Activated naive CD4-positive, alpha-beta T cell treated with anti-CD3 and anti-CD28 coated beads for 36 hours (primary cell): ENCODE measurements around the gene LRSAM1. TPM values are rescaled to one million over a fixed set of nuclear protein-coding genes. Genes with fewer than 3 reads are reported as not detected.

Experiments used
- CTCF ChIA-PET: fragments of 350-600 bp; sonication (Branson Sonifier 250); formaldehyde crosslinking; loops from one replicate; lab custom pipeline; 2021; ENCODE audit warnings: antibody characterized with exemption; lab: Charles Lee
- DNase-seq: peaks from one replicate; pipeline ENCODE4 v3.0.0-alpha.2; 2020
- H3K27ac Mint-ChIP-seq: one replicate; pipeline ENCODE4 v1.8.0; 2021; ENCODE audit warnings: mild to moderate bottlenecking, mixed read lengths
- H3K27me3 Mint-ChIP-seq: one replicate; pipeline ENCODE4 v1.8.0; 2021; ENCODE audit warnings: low read depth, mixed read lengths
- H3K36me3 Mint-ChIP-seq: one replicate; pipeline ENCODE4 v1.8.0; 2021; ENCODE audit warnings: low read depth, mixed read lengths
- H3K4me1 Mint-ChIP-seq: one replicate; pipeline ENCODE4 v1.8.0; 2021; ENCODE audit warnings: low read depth, mixed read lengths
- H3K4me3 Mint-ChIP-seq: one replicate; pipeline ENCODE4 v1.8.0; 2021; ENCODE audit warnings: mild to moderate bottlenecking, moderate library complexity, mixed read lengths
- H3K9me3 Mint-ChIP-seq: one replicate; pipeline ENCODE4 v1.8.0; 2021; ENCODE audit warnings: mixed read lengths
- intact Hi-C: fragments of 100-400 bp; cut with micrococcal nuclease; formaldehyde crosslinking; loops from one replicate; pipeline ENCODE4 v1.15.1; 2023
- total RNA-seq, 2 experiments: library from RNA; stranded (reverse); gene quantifications; one replicate each; pipeline ENCODE4 v1.2.3, GENCODE V29; 2021

The LRSAM1 gene
- total RNA-seq, 2 experiments from 2014 or later, result 8.8 to 9.9 TPM

- Mint-ChIP-seq H3K4me1 (no peaks in the 10 kb centered on the region), H3K36me3 (no peaks in the 10 kb centered on the region), H3K27ac (no peak overlapping the region), H3K27me3 (no peaks in the 10 kb centered on the region), H3K4me3 (no peak overlapping the region), H3K9me3 (no peaks in the 10 kb centered on the region)
- intact Hi-C loops, result loop anchor here (1.0 to 5.0 kb wide), 4 partner anchors 82 to 418 kb away; no protein-coding TSS in a partner anchor
- peak; percentile 88 for DNase-seq
- CTCF ChIA-PET, result interaction anchor here (0.6 to 4.1 kb wide), 18 partner anchors 12 to 366 kb away, joined by 3 to 34 read pairs (median 3); partner anchors contain the start of genes STXBP1 and TOR2A
Observed at GRCh38 chr9:127503947-127504886, 52.9 kb downstream of the LRSAM1 start.

- Mint-ChIP-seq H3K36me3 (no peaks in the 10 kb centered on the region), H3K27me3 (no peaks in the 10 kb centered on the region), H3K27ac (no peak overlapping the region), H3K9me3 (no peaks in the 10 kb centered on the region), H3K4me3 (no peak overlapping the region), H3K4me1 (no peaks in the 10 kb centered on the region)
- CTCF ChIA-PET, result interaction anchor here (1.0 to 4.1 kb wide), 7 partner anchors 11 to 365 kb away, joined by 3 to 34 read pairs (median 3); partner anchors contain the start of genes STXBP1 and TOR2A
- intact Hi-C loops, result loop anchor here (1.0 to 5.0 kb wide), 4 partner anchors 81 to 417 kb away; no protein-coding TSS in a partner anchor
- DNase-seq, result no peak
Observed at GRCh38 chr9:127504887-127505251, 53.6 kb downstream of the LRSAM1 start.

GRCh38 chr9:127505396-127506116, 54.2 kb downstream of the LRSAM1 start:
- no peaks in the 10 kb centered on the region for H3K36me3 Mint-ChIP-seq
- peak; percentile 37 for DNase-seq
- no peaks in the 10 kb centered on the region for H3K27me3 Mint-ChIP-seq
- no peaks in the 10 kb centered on the region for H3K4me1 Mint-ChIP-seq
- H3K4me3 Mint-ChIP-seq, result no peak overlapping the region
- CTCF ChIA-PET, result interaction anchor here (1.2 to 4.1 kb wide), 3 partner anchors 81 to 364 kb away, joined by 3 to 34 read pairs (median 8); partner anchors contain the start of gene TOR2A
- no peak overlapping the region for H3K27ac Mint-ChIP-seq
- no peaks in the 10 kb centered on the region for H3K9me3 Mint-ChIP-seq
- intact Hi-C loops, result no loop called here

- intact Hi-C loops, result no loop called here
- Mint-ChIP-seq H3K27me3 (no peaks in the 10 kb centered on the region), H3K9me3 (no peaks in the 10 kb centered on the region), H3K4me1 (no peaks in the 10 kb centered on the region), H3K4me3 (no peak overlapping the region), H3K36me3 (no peaks in the 10 kb centered on the region), H3K27ac (no peak overlapping the region)
- CTCF ChIA-PET, result interaction anchor here (4.1 kb wide), 1 partner anchor 81 kb away, joined by 34 read pairs; no protein-coding TSS in a partner anchor
- no peak for DNase-seq
Observed at GRCh38 chr9:127506117-127506813, 55.0 kb downstream of the LRSAM1 start.

- Mint-ChIP-seq H3K27ac (no peak overlapping the region), H3K36me3 (no peaks in the 10 kb centered on the region), H3K9me3 (no peaks in the 10 kb centered on the region), H3K4me1 (no peaks in the 10 kb centered on the region), H3K4me3 (no peak overlapping the region), H3K27me3 (no peaks in the 10 kb centered on the region)
- CTCF ChIA-PET, result no interaction called here
- no peak for DNase-seq
- intact Hi-C loops, result no loop called here
Observed at GRCh38 chr9:127506814-127507750, 55.8 kb downstream of the LRSAM1 start.

GRCh38 chr9:127507751-127508648, 56.7 kb downstream of the LRSAM1 start:
- Mint-ChIP-seq H3K4me3 (no peak overlapping the region), H3K36me3 (no peaks in the 10 kb centered on the region), H3K27ac (no peak overlapping the region), H3K27me3 (no peaks in the 10 kb centered on the region), H3K4me1 (no peaks in the 10 kb centered on the region), H3K9me3 (no peaks in the 10 kb centered on the region)
- DNase-seq, result no peak
- CTCF ChIA-PET, result no interaction called here
- intact Hi-C loops, result no loop called here

GRCh38 chr9:127508901-127509260, 57.6 kb downstream of the LRSAM1 start:
- H3K27me3 Mint-ChIP-seq, result no peaks in the 10 kb centered on the region
- no peak overlapping the region for H3K27ac Mint-ChIP-seq
- intact Hi-C loops, result no loop called here
- no peak overlapping the region for H3K4me3 Mint-ChIP-seq
- H3K9me3 Mint-ChIP-seq, result no peaks in the 10 kb centered on the region
- CTCF ChIA-PET, result no interaction called here
- no peak for DNase-seq
- no peaks in the 10 kb centered on the region for H3K36me3 Mint-ChIP-seq
- H3K4me1 Mint-ChIP-seq, result no peaks in the 10 kb centered on the region

- no peak for DNase-seq
- CTCF ChIA-PET, result no interaction called here
- H3K9me3 Mint-ChIP-seq, result no peaks in the 10 kb centered on the region
- H3K36me3 Mint-ChIP-seq, result no peaks in the 10 kb centered on the region
- no peaks in the 10 kb centered on the region for H3K4me1 Mint-ChIP-seq
- no peak overlapping the region for H3K4me3 Mint-ChIP-seq
- no peak overlapping the region for H3K27ac Mint-ChIP-seq
- H3K27me3 Mint-ChIP-seq, result no peaks in the 10 kb centered on the region
- intact Hi-C loops, result no loop called here
Observed at GRCh38 chr9:127509261-127509954, 58.1 kb downstream of the LRSAM1 start.

GRCh38 chr9:127509955-127510299, 58.6 kb downstream of the LRSAM1 start:
- H3K4me3 Mint-ChIP-seq, result no peak overlapping the region
- intact Hi-C loops, result no loop called here

GRCh38 chr9:127514468-127514867, 63.2 kb downstream of the LRSAM1 start:
- Mint-ChIP-seq H3K9me3 (no peaks in the 10 kb centered on the region), H3K4me3 (no peak overlapping the region), H3K27ac (no peak overlapping the region), H3K36me3 (no peaks in the 10 kb centered on the region), H3K4me1 (peaks cover 2% of the 10 kb centered on the region), H3K27me3 (no peaks in the 10 kb centered on the region)
- CTCF ChIA-PET, result interaction anchor here (0.5 to 1.1 kb wide), 3 partner anchors 11 to 179 kb away, joined by 3 to 4 read pairs (median 3); no protein-coding TSS in a partner anchor
- intact Hi-C loops, result no loop called here
- DNase-seq, result no peak

More at GRCh38 chr9:127509955-127510299, 58.6 kb downstream of the LRSAM1 start:
- Mint-ChIP-seq H3K36me3 (no peaks in the 10 kb centered on the region), H3K9me3 (no peaks in the 10 kb centered on the region), H3K4me1 (no peaks in the 10 kb centered on the region), H3K27me3 (no peaks in the 10 kb centered on the region), H3K27ac (no peak overlapping the region)
- DNase-seq, result no peak
- CTCF ChIA-PET, result no interaction called here
